T-cell (primary cell): ENCODE data around the gene SPATA3. TPM values are rescaled to one million over a fixed set of nuclear protein-coding genes. Genes with fewer than 3 reads are reported as not detected.

Source experiments
- ATAC-seq, 4 experiments: fragments of 200-7000 bp in 3 of 4; fragments of 150-1000 bp in 1 of 4; cut with Tn5 transposase; replicated peaks in 1 of 4; 1 replicate in 3 of 4; 2 replicates in 1 of 4; pipeline ENCODE4 v1.10.0; 2021; ENCODE audit warnings: moderate library complexity in 3 of 4, mild to moderate bottlenecking in 2 of 4, moderate number of reproducible peaks in 1 of 4
- CTCF ChIA-PET, 2 donors: fragments of 300-600 bp; sonication (Branson Sonifier 250); formaldehyde crosslinking; loops; one replicate each; lab custom pipeline; 2022; ENCODE audit warnings: antibody characterized with exemption in 2 of 2; lab: Charles Lee
- POLR2A ChIA-PET, 2 donors: fragments of 300-600 bp; sonication (Branson Sonifier 250); formaldehyde crosslinking; loops; one replicate each; lab custom pipeline; 2022; ENCODE audit warnings: antibody characterized with exemption in 2 of 2; lab: Charles Lee
- DNase-seq, 35 experiments: peaks; one replicate each; pipeline versions ENCODE4 v3.0.0 to v3.0.0-alpha.2; 2013 to 2023
- H3K27ac ChIP-seq: one replicate; pipeline ENCODE4 v1.5.1; 2013; ENCODE audit warnings: low read length
- H3K27me3 ChIP-seq, 2 experiments: replicated peaks in 1 of 2; 1 replicate in 1 of 2; 2 replicates in 1 of 2; pipeline versions ENCODE4 v1.6.1 to v1.7.0; 2013; ENCODE audit warnings: low read length in 1 of 2, mixed read lengths in 1 of 2; ENCODE audit not compliant: control insufficient read depth in 2 of 2, insufficient read depth in 2 of 2; ENCODE audit errors: extremely low read depth in 1 of 2
- H3K36me3 ChIP-seq, 2 donors: 1 replicate in 1 of 2; 2 replicates in 1 of 2; pipeline versions ENCODE4 v1.6.1 to v1.7.0; 2013; ENCODE audit warnings: low read length in 1 of 2; ENCODE audit not compliant: control insufficient read depth in 2 of 2, insufficient read depth in 1 of 2; ENCODE audit errors: extremely low read depth in 1 of 2
- H3K4me1 ChIP-seq, 2 experiments: 1 replicate in 1 of 2; 2 replicates in 1 of 2; pipeline versions ENCODE4 v1.6.1 to v1.7.0; 2013; ENCODE audit warnings: low read length in 2 of 2, mixed read lengths in 1 of 2; ENCODE audit not compliant: insufficient read depth in 2 of 2, control insufficient read depth in 1 of 2; ENCODE audit errors: extremely low read depth in 1 of 2
- H3K4me3 ChIP-seq, 2 donors: 1 replicate in 1 of 2; 2 replicates in 1 of 2; pipeline versions ENCODE4 v1.5.1 to v1.7.0; 2013; ENCODE audit warnings: mild to moderate bottlenecking in 2 of 2, low read length in 1 of 2, moderate library complexity in 1 of 2; ENCODE audit not compliant: control insufficient read depth in 1 of 2; ENCODE audit errors: extremely low read depth in 1 of 2
- H3K9me3 ChIP-seq: 2 replicates; pipeline ENCODE4 v1.7.0; 2013
- H3K27ac Mint-ChIP-seq, 2 donors: one replicate each; pipeline ENCODE4 v1.8.0; 2020 to 2021; ENCODE audit warnings: mild to moderate bottlenecking in 2 of 2, mixed read lengths in 2 of 2
- H3K27me3 Mint-ChIP-seq, 2 donors: one replicate each; pipeline ENCODE4 v1.8.0; 2021 to 2022; ENCODE audit warnings: mixed read lengths in 2 of 2
- H3K36me3 Mint-ChIP-seq: one replicate; pipeline ENCODE4 v1.8.0; 2021; ENCODE audit warnings: mixed read lengths
- H3K4me1 Mint-ChIP-seq, 3 donors: one replicate each; pipeline ENCODE4 v1.8.0; 2020 to 2022; ENCODE audit warnings: mixed read lengths in 3 of 3, mild to moderate bottlenecking in 1 of 3
- H3K4me3 Mint-ChIP-seq, 3 donors: one replicate each; pipeline ENCODE4 v1.8.0; 2020 to 2022; ENCODE audit warnings: mild to moderate bottlenecking in 3 of 3, mixed read lengths in 3 of 3, moderate library complexity in 3 of 3
- H3K9me3 Mint-ChIP-seq, 3 donors: one replicate each; pipeline ENCODE4 v1.8.0; 2020 to 2022; ENCODE audit warnings: mixed read lengths in 3 of 3
- WGBS: methylation state at CpG from one replicate; pipeline ENCODE4 v1.1.5; 2013; ENCODE audit warnings: missing lambda C conversion rate; ENCODE audit not compliant: insufficient coverage; 5-methylcytosine and 5-hydroxymethylcytosine counted together
- total RNA-seq, 35 experiments: library from RNA in 6 of 35; stranded (reverse) in 6 of 35; fragments of 120-200 nt in 1 of 35; gene quantifications; one replicate each; pipeline versions ENCODE4 v1.2.1 to v1.2.4 and lab custom pipeline; 2013 to 2026

Gene SPATA3
- total RNA-seq, 5 donors from 2014 or later (not counting 1 experiment from before 2014, with no cell fraction given) = not detected

DNA sequence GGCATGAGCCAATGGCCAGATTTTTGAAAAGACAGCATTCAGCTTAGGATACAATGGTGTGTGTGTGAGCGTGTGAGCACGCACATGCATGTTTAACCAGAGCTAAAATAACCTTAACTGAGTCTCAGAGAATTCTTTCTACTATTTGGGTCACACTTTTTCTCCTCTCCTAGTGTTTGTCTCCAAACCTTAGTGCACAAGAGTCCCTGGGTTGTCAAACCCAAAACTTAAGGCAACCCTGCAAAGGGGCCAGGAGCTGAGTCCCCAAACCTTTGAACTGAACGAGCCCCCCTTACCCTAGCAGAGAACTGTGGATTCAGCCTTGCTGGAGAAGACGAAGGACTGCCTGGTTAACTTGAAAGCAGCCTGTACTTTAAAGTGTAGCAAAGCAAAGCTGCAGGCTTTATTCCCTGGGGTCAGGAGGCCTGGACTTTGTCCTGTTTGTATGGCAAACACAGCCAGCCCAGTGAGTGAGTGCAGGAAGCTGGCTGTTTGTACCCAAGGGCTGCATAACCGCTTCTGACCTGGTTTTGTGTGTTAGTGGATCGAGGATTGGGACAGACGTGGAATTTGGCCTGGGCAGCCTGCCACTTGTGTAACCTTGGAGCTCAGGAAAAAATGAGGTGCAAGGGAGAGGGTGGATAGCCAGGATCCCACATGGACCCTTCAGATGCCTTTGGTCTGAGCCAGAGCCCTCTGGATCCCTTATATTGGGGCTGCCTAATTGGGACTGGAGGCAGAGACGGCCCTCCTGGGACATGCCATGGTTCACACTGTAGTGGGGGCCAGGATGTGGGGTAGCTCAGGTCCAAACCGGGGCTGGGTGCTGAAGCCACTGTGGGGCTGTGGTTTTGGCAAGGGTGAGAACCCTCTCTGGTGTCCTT is 54.3 kb downstream of the SPATA3 start:
- ChIA-PET POLR2A (no interaction called here), CTCF (no interaction called here)
- DNase-seq (peak in 1 of 35 experiments; percentile 14), ATAC-seq (no peak)
- Histone ChIP-seq H3K27me3 (peaks cover 2 to 37% of the 10 kb centered on the region in 2 experiments), H3K4me3 (no peak overlapping the region), H3K4me1 (peaks cover 3 to 28% of the 10 kb centered on the region in 2 experiments), H3K9me3 (no peaks in the 10 kb centered on the region), H3K36me3 (no peaks in the 10 kb centered on the region), H3K27ac (no peak overlapping the region)
- Mint-ChIP-seq H3K27me3 (peaks cover 6 to 7% of the 10 kb centered on the region in 2 donors), H3K4me3 (no peak overlapping the region), H3K9me3 (no peaks in the 10 kb centered on the region), H3K4me1 (peaks cover 20 to 23% (median 21%) of the 10 kb centered on the region in 3 donors), H3K27ac (no peak overlapping the region), H3K36me3 (no peaks in the 10 kb centered on the region)
- WGBS = 64% methylated on average over 6 of the region's 9 CpGs

GRCh38 chr2:231051116-231051515 is 55.2 kb downstream of the SPATA3 start:
- Histone ChIP-seq H3K4me1 (peaks cover 3 to 28% of the 10 kb centered on the region in 2 experiments), H3K36me3 (no peaks in the 10 kb centered on the region), H3K4me3 (no peak overlapping the region), H3K27ac (no peak overlapping the region), H3K9me3 (no peaks in the 10 kb centered on the region), H3K27me3 (peaks cover 2 to 37% of the 10 kb centered on the region in 2 experiments)
- DNase-seq (no peak), ATAC-seq (no peak)
- ChIA-PET POLR2A (no interaction called here), CTCF (interaction anchor here in 1 of 2 donors (0.5 kb wide), 1 partner anchor 29 kb away, joined by 4 read pairs; no protein-coding TSS in a partner anchor)
- H3K27me3 Mint-ChIP-seq = peaks cover 6 to 7% of the 10 kb centered on the region in 2 donors
- peak overlapping the region in 1 of 3 donors; percentile 43 for H3K4me3 Mint-ChIP-seq
- H3K9me3 Mint-ChIP-seq = no peaks in the 10 kb centered on the region
- no peaks in the 10 kb centered on the region for H3K36me3 Mint-ChIP-seq
- H3K4me1 Mint-ChIP-seq = peaks cover 21 to 26% (median 22%) of the 10 kb centered on the region in 3 donors
- H3K27ac Mint-ChIP-seq = peak overlapping the region in 1 of 2 donors; percentile 8
- 88% methylated on average over 3 of the region's 5 CpGs for WGBS

- Mint-ChIP-seq H3K27me3 (peaks cover 0 to 7% of the 10 kb centered on the region in 2 donors), H3K36me3 (no peaks in the 10 kb centered on the region), H3K9me3 (no peaks in the 10 kb centered on the region), H3K27ac (peak overlapping the region; percentile 52 to 63), H3K4me3 (peak overlapping the region; percentile 85 to 91 (median 90)), H3K4me1 (peaks cover 28 to 34% (median 29%) of the 10 kb centered on the region in 3 donors)
- H3K27me3 ChIP-seq = peaks cover 2 to 26% of the 10 kb centered on the region in 2 experiments
- no peak overlapping the region for H3K27ac ChIP-seq
- ATAC-seq (peak; percentile 74 to 77 (median 76)), DNase-seq (peak; percentile 66 to 89 (median 75))
- H3K4me1 ChIP-seq = peaks cover 7 to 35% of the 10 kb centered on the region in 2 experiments
- POLR2A ChIA-PET = interaction anchor here (0.5 kb wide), 2 partner anchors 33 to 1123 kb away, joined by 3 read pairs; no protein-coding TSS in a partner anchor
- 4% methylated on average over 53 of the region's 62 CpGs for WGBS
- no peaks in the 10 kb centered on the region for H3K36me3 ChIP-seq
- peak overlapping the region; percentile 60 to 79 for H3K4me3 ChIP-seq
- CTCF ChIA-PET = interaction anchor here (0.5 to 1.3 kb wide), 15 partner anchors 9 to 1658 kb away, joined by 3 to 8 read pairs (median 3); partner anchors contain the start of gene HTR2B (in 1 of the 2)
- no peaks in the 10 kb centered on the region for H3K9me3 ChIP-seq
Measured at GRCh38 chr2:231052494-231053451, 56.9 kb downstream of the SPATA3 start.

GRCh38 chr2:231053846-231054245 is 57.9 kb downstream of the SPATA3 start:
- no peaks in the 10 kb centered on the region for H3K36me3 Mint-ChIP-seq
- peak overlapping the region in 1 of 2 donors; percentile 47 for H3K27ac Mint-ChIP-seq
- H3K27me3 ChIP-seq = peaks cover 2 to 19% of the 10 kb centered on the region in 2 experiments
- H3K4me3 Mint-ChIP-seq = peak overlapping the region; percentile 28 to 91 (median 50)
- H3K36me3 ChIP-seq = no peaks in the 10 kb centered on the region
- no peak overlapping the region for H3K4me3 ChIP-seq
- H3K27me3 Mint-ChIP-seq = peaks cover 0 to 7% of the 10 kb centered on the region in 2 donors
- H3K4me1 ChIP-seq = peaks cover 15 to 40% of the 10 kb centered on the region in 2 experiments
- ChIA-PET CTCF (interaction anchor here in 1 of 2 donors (0.7 kb wide), 1 partner anchor 732 kb away, joined by 5 read pairs; no protein-coding TSS in a partner anchor), POLR2A (no interaction called here)
- H3K4me1 Mint-ChIP-seq = peaks cover 39 to 44% (median 40%) of the 10 kb centered on the region in 3 donors
- H3K9me3 ChIP-seq = no peaks in the 10 kb centered on the region
- DNase-seq (no peak), ATAC-seq (no peak)
- WGBS = 55% methylated on average over 5 of the region's 6 CpGs
- no peaks in the 10 kb centered on the region for H3K9me3 Mint-ChIP-seq
- no peak overlapping the region for H3K27ac ChIP-seq

GRCh38 chr2:231056453-231057416 is 60.8 kb downstream of the SPATA3 start, which contains the start of gene PSMD1:
Gene PSMD1, plus strand, starts transcription at chr2:231056867. Its CDS starts 159 bp downstream, at chr2:231057026.
- peaks cover 4% of the 10 kb centered on the region for H3K36me3 Mint-ChIP-seq
- H3K4me3 ChIP-seq = peak within 1 kb of the TSS; percentile 92 to 96
- peak within 1 kb of the TSS; percentile 89 to 98 (median 96) for H3K4me3 Mint-ChIP-seq
- peaks cover 0 to 6% of the 10 kb centered on the region in 2 donors for H3K36me3 ChIP-seq
- WGBS = under 1% methylated on average over 62 of the region's 73 CpGs
- H3K27me3 ChIP-seq = peaks cover 0 to 7% of the 10 kb centered on the region in 2 experiments
- no peaks in the 10 kb centered on the region for H3K9me3 ChIP-seq
- ChIA-PET POLR2A (interaction anchor here in 1 of 2 donors (0.6 to 1.2 kb wide), 2 partner anchors 408 to 1144 kb away, joined by 3 to 4 read pairs; partner anchors contain the start of gene NCL), CTCF (interaction anchor here (0.7 to 1.3 kb wide), 6 partner anchors 11 to 233 kb away, joined by 3 to 6 read pairs (median 4); partner anchors contain the start of gene HTR2B (in 1 of the 2))
- H3K4me1 ChIP-seq = peaks cover 21 to 31% of the 10 kb centered on the region in 2 experiments
- H3K4me1 Mint-ChIP-seq = peaks cover 56 to 60% (median 57%) of the 10 kb centered on the region in 3 donors
- peak within 1 kb of the TSS; percentile 100 for H3K27ac Mint-ChIP-seq
- peaks cover 0 to 3% of the 10 kb centered on the region in 2 donors for H3K27me3 Mint-ChIP-seq
- ATAC-seq = peak; percentile 83 to 89 (median 84)
- peak; percentile 83 to 98 (median 91) for DNase-seq
- H3K9me3 Mint-ChIP-seq = no peaks in the 10 kb centered on the region
- peak within 1 kb of the TSS; percentile 86 for H3K27ac ChIP-seq
